A549 treated with AZD2906 at 1 μM for 4 hours (cell line): Measurements from ENCODE around the gene SCTR. TPM values are rescaled to one million over a fixed set of nuclear protein-coding genes. Genes with fewer than 3 reads are reported as not detected.

Source experiments
- total RNA-seq: library from RNA; stranded (reverse); fragments of 200-300 nt; extraction: Qiagen RNA extraction; gene quantifications from 5 replicates; pipeline ENCODE4 v1.2.3, GENCODE V29; 2022

SCTR gene
- total RNA-seq, result 0.10 TPM in 1 of 5 replicates, not detected in the others

GRCh38 chr2:119523952-119524694 is at the start of gene SCTR:
SCTR (minus strand) TSS chr2:119524483; CDS start chr2:119524226, 257 bp downstream.

GRCh38 chr2:119544075-119544938 is 20.0 kb upstream of the SCTR start, which contains the start of gene CFAP221:
CFAP221 (plus strand) TSS chr2:119544449; CDS start chr2:119546132, 1,683 bp downstream.

GRCh38 chr2:119431155-119431975 is 92.9 kb downstream of the SCTR start, which contains the start of gene TMEM37:
TMEM37 (plus strand) TSS chr2:119431854; CDS start chr2:119431904, 50 bp downstream.

Other genes starting within 250 kb of the SCTR start
- 10.6 to 12.8 TPM (median 11.3 TPM) in 5 replicates for gene C2orf76, start 157.6 kb downstream of the SCTR start, total RNA-seq
- gene DBI, start 157.5 kb downstream of the SCTR start, total RNA-seq, result 388 to 472 TPM (median 389 TPM) in 5 replicates
- 2.1 to 2.8 TPM (median 2.6 TPM) in 5 replicates for gene TMEM37, start 92.6 kb downstream of the SCTR start, total RNA-seq
- gene CFAP221, start 20.0 kb upstream of the SCTR start, total RNA-seq, result 0.14 to 0.40 TPM (median 0.26 TPM) in 5 replicates
- 20.5 to 25.3 TPM (median 23.6 TPM) in 5 replicates for gene TMEM177, start 154.7 kb upstream of the SCTR start, total RNA-seq
- 12.5 to 18.8 TPM (median 14.0 TPM) in 5 replicates for gene PTPN4, start 235.4 kb upstream of the SCTR start, total RNA-seq